NB4 (cell line): ENCODE measurements around the gene MATR3.
"Not testable (repeated sequence)": the region's sequence is repeated elsewhere in the genome, so short reads cannot be mapped to it uniquely, and the experiment has no call there.

Experiments
- DNase-seq: peaks from one replicate; pipeline ENCODE4 v3.0.0; 2010; ENCODE audit warnings: low read depth
- H3K4me3 ChIP-seq: one replicate; pipeline ENCODE4 v1.5.1; 2011; ENCODE audit warnings: mild to moderate bottlenecking, low read depth, low read length, moderate library complexity
- CTCF ChIP-seq: IDR thresholded peaks from one replicate; pipeline ENCODE4 v1.5.1; 2012; ENCODE audit warnings: low read depth, low read length
- MAX ChIP-seq: IDR thresholded peaks from 2 replicates; pipeline ENCODE4 v1.6.1; 2011; ENCODE audit warnings: low read depth, low read length
- MYC ChIP-seq: IDR thresholded peaks from 2 replicates; pipeline ENCODE4 v1.6.1; 2011; ENCODE audit warnings: low read depth, low read length
- POLR2A ChIP-seq: IDR thresholded peaks from 2 replicates; pipeline ENCODE4 v1.6.1; 2011; ENCODE audit warnings: mild to moderate bottlenecking; ENCODE audit not compliant: insufficient read length; ENCODE audit errors: extremely low read depth

MATR3 gene

GRCh38 chr5:139263536-139263935 lies 30.0 kb upstream of the MATR3 start:
- TF ChIP-seq CTCF (no peak), MAX (no peak), MYC (no peak), POLR2A (no peak)
- H3K4me3 ChIP-seq = no peak overlapping the region
- DNase-seq = no peak

- no peak for DNase-seq
- H3K4me3 ChIP-seq = no peak overlapping the region
- TF ChIP-seq MYC (no peak), MAX (no peak), POLR2A (no peak), CTCF (no peak)
Measured at GRCh38 chr5:139263946-139264345, 29.6 kb upstream of the MATR3 start.

GRCh38 chr5:139265001-139265400 lies 28.5 kb upstream of the MATR3 start:
- no peak for TF ChIP-seq POLR2A
- no peak for TF ChIP-seq MAX
- TF ChIP-seq MYC = no peak
- TF ChIP-seq CTCF = no peak
- no peak for DNase-seq
- no peak overlapping the region for H3K4me3 ChIP-seq

GRCh38 chr5:139266236-139266635 lies 27.3 kb upstream of the MATR3 start:
- no peak for DNase-seq
- no peak for TF ChIP-seq CTCF
- TF ChIP-seq MAX = no peak
- TF ChIP-seq MYC = no peak
- TF ChIP-seq POLR2A = no peak
- no peak overlapping the region for H3K4me3 ChIP-seq

GRCh38 chr5:139267481-139267880 lies 26.1 kb upstream of the MATR3 start:
- DNase-seq = no peak
- no peak for TF ChIP-seq MYC
- no peak overlapping the region for H3K4me3 ChIP-seq

- DNase-seq = peak; percentile 52
- TF ChIP-seq POLR2A (no peak), CTCF (peak; percentile 25), MYC (no peak), MAX (peak; percentile 30; the same call in 1 of the 2 replicates)
- H3K4me3 ChIP-seq = no peak overlapping the region
Measured at GRCh38 chr5:139268364-139269202, 25.0 kb upstream of the MATR3 start.

GRCh38 chr5:139270718-139271117 lies 22.8 kb upstream of the MATR3 start:
- not testable (repeated sequence) for DNase-seq, H3K4me3 ChIP-seq
